AG09309 (cell line): ENCODE measurements around the gene CREB3L2.

Experiments
- DNase-seq: peaks from one replicate; pipeline ENCODE4 v3.0.0-alpha.2; 2010; ENCODE audit warnings: low read depth
- H3K4me3 ChIP-seq: 2 replicates; pipeline ENCODE4 v1.5.1; 2011; ENCODE audit warnings: mild to moderate bottlenecking, low read depth, low read length, moderate library complexity; ENCODE audit not compliant: control insufficient read depth
- CTCF ChIP-seq: IDR thresholded peaks from 2 replicates; pipeline ENCODE4 v1.5.1; 2011; ENCODE audit warnings: mild to moderate bottlenecking, low read depth, low read length, inconsistent platforms; ENCODE audit not compliant: insufficient read depth, control insufficient read depth; ENCODE audit errors: missing control alignments

Gene CREB3L2

GRCh38 chr7:137954614-137955013, 47.3 kb downstream of the CREB3L2 start:
- DNase-seq, result no peak
- H3K4me3 ChIP-seq, result no peak overlapping the region
- no peak for TF ChIP-seq CTCF

- no peak overlapping the region for H3K4me3 ChIP-seq
- no peak for TF ChIP-seq CTCF
- DNase-seq, result no peak
Measured at GRCh38 chr7:137953665-137954470, 48.0 kb downstream of the CREB3L2 start.

GRCh38 chr7:137953043-137953664, 48.7 kb downstream of the CREB3L2 start:
- TF ChIP-seq CTCF, result no peak
- DNase-seq, result no peak

GRCh38 chr7:137952426-137952805, 49.5 kb downstream of the CREB3L2 start:
- TF ChIP-seq CTCF, result no peak
- no peak overlapping the region for H3K4me3 ChIP-seq
- DNase-seq, result no peak

More at GRCh38 chr7:137953043-137953664, 48.7 kb downstream of the CREB3L2 start:
- no peak overlapping the region for H3K4me3 ChIP-seq

GRCh38 chr7:137951700-137952425, 50.0 kb downstream of the CREB3L2 start:
- no peak for DNase-seq
- no peak for TF ChIP-seq CTCF
- no peak overlapping the region for H3K4me3 ChIP-seq

GRCh38 chr7:137950967-137951366, 50.9 kb downstream of the CREB3L2 start:
- no peak for DNase-seq
- H3K4me3 ChIP-seq, result no peak overlapping the region
- no peak for TF ChIP-seq CTCF
